ENCODE measurements around the gene KCNK6.

Gene KCNK6

DNA sequence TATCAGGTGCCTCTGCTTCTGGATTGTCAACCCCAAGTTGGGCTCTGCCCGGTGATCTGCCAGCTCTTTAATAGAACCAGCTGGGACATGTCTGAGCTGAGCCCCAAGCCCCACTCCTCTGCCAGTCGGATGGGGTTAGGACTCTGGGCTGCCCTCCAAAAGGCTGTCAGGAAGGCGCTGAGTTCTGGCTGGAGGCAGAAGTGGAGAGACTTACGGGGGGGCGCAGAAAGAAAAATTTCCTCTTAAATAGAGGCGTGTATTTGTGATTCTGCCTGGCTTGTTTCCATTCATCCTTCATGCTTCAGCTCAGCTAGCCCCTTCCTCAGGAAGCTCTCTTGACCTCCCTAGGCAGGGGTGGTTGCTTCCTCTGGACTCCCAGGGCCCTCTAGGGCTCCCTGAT, 985 bp upstream of the KCNK6 start:
- H3K79me2 ChIP-seq (ENCODE audit: low read length) = peaks cover 9% of the 10 kb centered on the region
- DNase-seq = no peak
- H3K4me3 ChIP-seq (ENCODE audit: low read length) = no peak overlapping the region
- no peaks in the 10 kb centered on the region for H3K9me3 ChIP-seq (replicated peaks; ENCODE audit: insufficient read depth, low read length)
- no peak overlapping the region for H2AFZ ChIP-seq (ENCODE audit: low read length)
- H3K9ac ChIP-seq (ENCODE audit: low read length) = no peak overlapping the region
- no peaks in the 10 kb centered on the region for H4K20me1 ChIP-seq (ENCODE audit: insufficient read depth, low read length)
- H3K4me2 ChIP-seq (ENCODE audit: low read depth, low read length) = no peak overlapping the region
- H3F3A ChIP-seq (ENCODE audit: insufficient read depth, low read length) = no peaks in the 10 kb centered on the region
- H3K27me3 ChIP-seq (replicated peaks; ENCODE audit: insufficient read depth, low read length) = peaks cover 37% of the 10 kb centered on the region
- no peak overlapping the region for H3K27ac ChIP-seq (ENCODE audit: low read length)
- H3K36me3 ChIP-seq (replicated peaks; ENCODE audit: insufficient read depth, low read length) = no peaks in the 10 kb centered on the region
- no peaks in the 10 kb centered on the region for H3K4me1 ChIP-seq (ENCODE audit: low read length)
- no peaks in the 10 kb centered on the region for H3K9me2 ChIP-seq (replicated peaks; ENCODE audit: insufficient read depth, low read length)
- TF ChIP-seq, protein P1, sequence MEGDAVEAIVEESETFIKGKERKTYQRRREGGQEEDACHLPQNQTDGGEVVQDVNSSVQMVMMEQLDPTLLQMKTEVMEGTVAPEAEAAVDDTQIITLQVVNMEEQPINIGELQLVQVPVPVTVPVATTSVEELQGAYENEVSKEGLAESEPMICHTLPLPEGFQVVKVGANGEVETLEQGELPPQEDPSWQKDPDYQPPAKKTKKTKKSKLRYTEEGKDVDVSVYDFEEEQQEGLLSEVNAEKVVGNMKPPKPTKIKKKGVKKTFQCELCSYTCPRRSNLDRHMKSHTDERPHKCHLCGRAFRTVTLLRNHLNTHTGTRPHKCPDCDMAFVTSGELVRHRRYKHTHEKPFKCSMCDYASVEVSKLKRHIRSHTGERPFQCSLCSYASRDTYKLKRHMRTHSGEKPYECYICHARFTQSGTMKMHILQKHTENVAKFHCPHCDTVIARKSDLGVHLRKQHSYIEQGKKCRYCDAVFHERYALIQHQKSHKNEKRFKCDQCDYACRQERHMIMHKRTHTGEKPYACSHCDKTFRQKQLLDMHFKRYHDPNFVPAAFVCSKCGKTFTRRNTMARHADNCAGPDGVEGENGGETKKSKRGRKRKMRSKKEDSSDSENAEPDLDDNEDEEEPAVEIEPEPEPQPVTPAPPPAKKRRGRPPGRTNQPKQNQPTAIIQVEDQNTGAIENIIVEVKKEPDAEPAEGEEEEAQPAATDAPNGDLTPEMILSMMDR (IDR thresholded peaks at IDR 0.05; ENCODE audit: low read length) = no peak

GRCh38 chr19:38320969-38321339, 1.3 kb downstream of the KCNK6 start:
- H3F3A ChIP-seq (ENCODE audit: insufficient read depth, low read length) = no peaks in the 10 kb centered on the region
- H3K79me2 ChIP-seq (ENCODE audit: low read length) = no peaks in the 10 kb centered on the region
- no peak overlapping the region for H3K4me2 ChIP-seq (ENCODE audit: low read depth, low read length)
- H3K4me3 ChIP-seq (ENCODE audit: low read length) = no peak overlapping the region
- DNase-seq = no peak
- no peaks in the 10 kb centered on the region for H3K36me3 ChIP-seq (replicated peaks; ENCODE audit: insufficient read depth, low read length)
- TF ChIP-seq EZH2phosphoT487 (IDR thresholded peaks at IDR 0.05; ENCODE audit: low read length) (no peak), EZH2 (optimal IDR thresholded peaks at IDR 0.05; ENCODE audit: low read depth, low read length) (no peak)
- TF ChIP-seq, protein P1 (IDR thresholded peaks at IDR 0.05; ENCODE audit: low read length) = no peak
- no peaks in the 10 kb centered on the region for H3K9me2 ChIP-seq (replicated peaks; ENCODE audit: insufficient read depth, low read length)
- no peaks in the 10 kb centered on the region for H4K20me1 ChIP-seq (ENCODE audit: insufficient read depth, low read length)
- no peaks in the 10 kb centered on the region for H3K9me3 ChIP-seq (replicated peaks; ENCODE audit: insufficient read depth, low read length)
- H3K9ac ChIP-seq (ENCODE audit: low read length) = no peak overlapping the region
- no peaks in the 10 kb centered on the region for H3K4me1 ChIP-seq (ENCODE audit: low read length)
- no peak overlapping the region for H3K27ac ChIP-seq (ENCODE audit: low read length)
- peaks cover 41% of the 10 kb centered on the region for H3K27me3 ChIP-seq (replicated peaks; ENCODE audit: insufficient read depth, low read length)
- H2AFZ ChIP-seq (ENCODE audit: low read length) = no peak overlapping the region

DNA sequence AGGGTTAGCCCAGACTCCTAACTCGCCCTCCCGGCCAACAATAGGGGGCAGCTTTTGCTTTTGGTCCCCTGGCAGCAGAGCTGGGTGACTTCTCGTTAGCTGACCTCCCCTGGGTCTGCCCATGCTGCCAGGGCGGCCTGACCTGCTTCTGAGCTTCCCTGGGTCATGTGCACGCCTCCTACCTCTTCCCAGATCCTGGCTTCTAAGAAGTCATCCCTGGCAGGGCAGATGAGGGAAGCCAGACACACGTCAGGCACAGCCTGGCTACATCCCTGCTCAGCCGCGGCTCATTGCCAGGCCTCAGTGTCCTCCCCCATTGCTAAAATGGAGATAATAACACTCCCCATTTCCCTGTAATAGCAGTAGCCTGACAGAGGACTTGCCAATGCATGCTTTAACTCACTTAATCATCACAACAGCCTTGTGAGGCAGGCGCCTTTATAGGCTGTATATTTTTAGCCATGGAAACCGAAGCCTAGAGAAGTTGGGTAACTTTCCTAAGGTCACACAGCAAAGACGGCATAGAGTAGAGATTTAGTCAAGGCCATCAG, 2.1 kb downstream of the KCNK6 start:
- DNase-seq = no peak
- Histone ChIP-seq H3K9me2 (replicated peaks; ENCODE audit: insufficient read depth, low read length) (no peaks in the 10 kb centered on the region), H2AFZ (ENCODE audit: low read length) (no peak overlapping the region), H3F3A (ENCODE audit: insufficient read depth, low read length) (no peaks in the 10 kb centered on the region), H3K27ac (ENCODE audit: low read length) (no peak overlapping the region), H4K20me1 (ENCODE audit: insufficient read depth, low read length) (no peaks in the 10 kb centered on the region), H3K4me1 (ENCODE audit: low read length) (no peaks in the 10 kb centered on the region), H3K9me3 (replicated peaks; ENCODE audit: insufficient read depth, low read length) (no peaks in the 10 kb centered on the region), H3K9ac (ENCODE audit: low read length) (no peak overlapping the region), H3K36me3 (replicated peaks; ENCODE audit: insufficient read depth, low read length) (no peaks in the 10 kb centered on the region), H3K4me3 (ENCODE audit: low read length) (no peak overlapping the region), H3K79me2 (ENCODE audit: low read length) (no peaks in the 10 kb centered on the region), H3K27me3 (replicated peaks; ENCODE audit: insufficient read depth, low read length) (peaks cover 41% of the 10 kb centered on the region), H3K4me2 (ENCODE audit: low read depth, low read length) (no peak overlapping the region)
- TF ChIP-seq EZH2phosphoT487 (IDR thresholded peaks at IDR 0.05; ENCODE audit: low read length) (no peak), EZH2 (optimal IDR thresholded peaks at IDR 0.05; ENCODE audit: low read depth, low read length) (no peak)
- TF ChIP-seq, protein P1 (IDR thresholded peaks at IDR 0.05; ENCODE audit: low read length) = no peak

All from MM.1S (cell line).